Activated naive CD4-positive, alpha-beta T cell treated with anti-CD3 and anti-CD28 coated beads, Interleukin-2, amount 50 U/mL, for 72 hours (primary cell): ENCODE measurements around the gene EFNA3. TPM values are rescaled to one million over a fixed set of nuclear protein-coding genes. Genes with fewer than 3 reads are reported as not detected.

Experiments
- ATAC-seq, 2 donors: fragments of 150-1000 bp; cut with Tn5 transposase; 2 replicates each; pipeline ENCODE4 v1.10.0; 2021; ENCODE audit warnings: mild to moderate bottlenecking in 2 of 2, moderate library complexity in 2 of 2
- DNase-seq, 2 donors: peaks; one replicate each; pipeline ENCODE4 v3.0.0; 2021 to 2022; ENCODE audit warnings: low spot score in 2 of 2
- H3K27ac Mint-ChIP-seq, 2 donors: one replicate each; pipeline ENCODE4 v1.8.0; 2022; ENCODE audit warnings: mild to moderate bottlenecking in 2 of 2, mixed read lengths in 2 of 2
- H3K36me3 Mint-ChIP-seq, 2 donors: one replicate each; pipeline ENCODE4 v1.8.0; 2022; ENCODE audit warnings: mixed read lengths in 2 of 2
- H3K9me3 Mint-ChIP-seq, 2 donors: one replicate each; pipeline ENCODE4 v1.8.0; 2022; ENCODE audit warnings: mixed read lengths in 2 of 2
- total RNA-seq, 2 donors: library from RNA; stranded (reverse); gene quantifications; one replicate each; pipeline ENCODE4 v1.2.3, GENCODE V29; 2022

Gene EFNA3
- total RNA-seq, 2 donors from 2014 or later, result 1.7 to 12.6 TPM

DNA sequence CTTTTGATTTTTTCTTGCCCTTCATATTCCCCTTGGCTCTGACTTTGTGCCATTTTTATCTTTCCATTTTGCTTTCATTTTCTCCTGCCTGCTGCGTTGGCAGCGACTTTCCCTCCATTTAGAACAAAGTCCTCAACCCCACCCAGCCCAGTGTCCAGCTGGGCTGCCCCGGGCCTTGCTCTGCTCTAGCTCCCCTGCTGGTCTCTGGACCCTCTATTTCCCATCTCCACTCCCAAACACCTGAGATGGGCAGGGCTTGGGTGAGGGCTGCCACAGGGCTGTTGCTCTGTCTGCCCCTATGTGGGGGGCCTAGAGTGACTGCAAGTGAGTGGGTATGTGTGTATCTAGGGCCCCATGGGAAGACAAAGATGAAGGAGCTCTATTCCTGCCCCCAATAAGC is 34.8 kb upstream of the EFNA3 start:
- Mint-ChIP-seq H3K36me3 (no peaks in the 10 kb centered on the region), H3K27ac (no peak overlapping the region), H3K9me3 (no peaks in the 10 kb centered on the region)
- ATAC-seq, result no peak
- no peak for DNase-seq

DNA sequence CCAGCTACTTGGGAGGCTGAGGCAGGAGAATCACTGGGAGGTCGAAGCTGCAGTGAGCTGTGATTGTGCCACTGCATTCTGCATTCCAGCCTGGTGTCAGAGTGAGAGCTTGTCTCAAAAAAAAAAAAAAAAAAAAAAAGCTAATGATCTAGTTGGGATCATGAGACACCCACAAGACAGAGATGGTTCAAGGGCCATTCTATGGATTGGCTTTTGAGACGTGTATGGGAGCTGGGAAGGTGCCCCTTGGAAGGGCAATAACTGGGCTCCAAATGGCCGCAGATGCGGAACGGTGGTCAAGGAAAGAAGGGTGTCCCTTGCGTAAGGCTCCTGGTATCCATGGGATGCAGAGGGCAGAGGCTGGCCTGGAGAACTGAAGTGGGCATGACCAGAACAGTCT is 34.3 kb upstream of the EFNA3 start:
- Mint-ChIP-seq H3K27ac (peak overlapping the region in 1 of 2 donors; percentile 24), H3K9me3 (no peaks in the 10 kb centered on the region), H3K36me3 (no peaks in the 10 kb centered on the region)
- DNase-seq, result no peak
- ATAC-seq, result no peak

DNA sequence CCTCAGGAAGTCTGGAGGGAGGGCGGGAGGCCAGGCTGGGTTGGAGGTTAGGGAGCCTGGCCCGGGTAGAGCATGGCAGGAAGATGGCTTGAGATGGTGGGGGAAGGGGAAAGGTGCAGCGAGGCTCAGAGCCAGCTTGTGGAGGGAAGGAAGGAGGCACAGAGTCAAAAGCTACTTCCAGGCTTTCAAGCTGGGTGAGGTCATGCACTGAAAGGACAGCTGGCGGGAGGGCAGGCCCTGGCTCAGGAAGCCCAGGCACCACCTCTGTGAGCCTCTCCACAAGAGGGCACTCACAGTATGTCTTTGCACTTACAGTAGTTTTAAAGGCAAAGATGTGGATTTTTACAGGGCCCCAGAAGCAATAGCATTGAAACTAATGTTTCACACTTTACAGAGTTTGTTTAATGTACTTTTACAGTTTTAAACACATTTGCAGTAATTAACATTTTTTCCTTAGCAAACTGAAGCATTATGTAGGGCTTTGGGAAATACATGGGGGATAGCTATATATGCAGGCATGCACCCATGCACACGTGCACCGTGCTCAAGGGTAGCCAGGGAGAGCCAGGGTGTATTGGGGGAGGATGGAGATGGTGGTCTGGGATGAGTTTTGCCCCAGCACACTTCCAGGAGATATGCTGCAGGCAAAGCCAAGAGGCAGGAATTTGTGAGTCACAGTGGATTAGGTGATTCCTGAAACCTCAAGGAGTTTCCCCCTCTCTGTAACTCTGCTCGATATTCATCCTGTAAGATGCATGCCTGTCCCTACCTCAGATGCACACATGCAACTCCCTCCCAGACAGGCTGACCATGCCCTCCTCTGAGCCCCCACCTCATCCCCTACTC is 33.6 kb upstream of the EFNA3 start:
- ATAC-seq (peak; percentile 95 to 96), DNase-seq (peak in 1 of 2 donors; percentile 49)
- Mint-ChIP-seq H3K36me3 (no peaks in the 10 kb centered on the region), H3K9me3 (no peaks in the 10 kb centered on the region), H3K27ac (peak overlapping the region in 1 of 2 donors; percentile 24)

DNA sequence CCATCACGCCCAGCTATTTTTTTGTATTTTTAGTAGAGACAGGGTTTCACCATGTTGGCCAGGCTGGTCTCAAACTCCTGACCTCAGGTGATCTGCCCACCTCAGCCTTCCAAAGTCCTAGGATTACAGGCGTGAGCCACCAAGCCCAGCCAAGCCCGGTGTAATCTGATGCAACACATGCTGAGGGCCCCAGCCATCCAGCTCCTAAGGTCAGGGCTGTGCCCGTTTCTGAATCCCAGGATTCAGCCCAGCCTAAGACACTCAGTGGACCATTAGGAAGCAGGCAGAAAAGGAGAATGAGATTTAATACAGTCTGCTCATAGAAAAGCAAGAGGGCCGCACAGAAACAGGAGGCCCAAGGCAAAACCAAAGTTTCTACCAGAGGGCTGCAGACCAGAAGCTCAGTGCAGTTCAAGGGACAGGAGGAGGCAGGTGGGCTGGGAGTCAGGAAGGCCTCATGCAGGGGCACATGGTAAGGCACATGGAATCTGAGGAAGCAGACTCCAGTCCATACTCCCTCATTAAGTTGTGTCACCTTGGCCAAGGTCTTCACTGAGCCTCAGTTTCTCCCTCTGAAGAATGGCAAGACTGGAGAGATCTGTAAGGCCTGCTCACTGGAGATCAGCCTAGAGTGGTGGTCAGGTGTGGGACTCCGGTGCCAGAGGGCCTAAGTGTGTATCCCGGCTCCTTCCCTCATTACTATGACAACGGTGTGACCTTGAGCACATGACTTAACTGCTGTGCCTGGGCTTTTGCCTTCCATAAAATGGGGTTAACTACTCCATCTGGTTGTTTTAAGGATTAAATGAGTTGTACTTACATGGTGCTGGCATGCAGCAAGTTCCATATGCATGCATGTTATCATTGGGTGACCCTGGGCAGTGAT is 29.9 kb upstream of the EFNA3 start:
- Mint-ChIP-seq H3K27ac (peak overlapping the region; percentile 29 to 39), H3K9me3 (no peaks in the 10 kb centered on the region), H3K36me3 (no peaks in the 10 kb centered on the region)
- DNase-seq, result no peak
- no peak for ATAC-seq

DNA sequence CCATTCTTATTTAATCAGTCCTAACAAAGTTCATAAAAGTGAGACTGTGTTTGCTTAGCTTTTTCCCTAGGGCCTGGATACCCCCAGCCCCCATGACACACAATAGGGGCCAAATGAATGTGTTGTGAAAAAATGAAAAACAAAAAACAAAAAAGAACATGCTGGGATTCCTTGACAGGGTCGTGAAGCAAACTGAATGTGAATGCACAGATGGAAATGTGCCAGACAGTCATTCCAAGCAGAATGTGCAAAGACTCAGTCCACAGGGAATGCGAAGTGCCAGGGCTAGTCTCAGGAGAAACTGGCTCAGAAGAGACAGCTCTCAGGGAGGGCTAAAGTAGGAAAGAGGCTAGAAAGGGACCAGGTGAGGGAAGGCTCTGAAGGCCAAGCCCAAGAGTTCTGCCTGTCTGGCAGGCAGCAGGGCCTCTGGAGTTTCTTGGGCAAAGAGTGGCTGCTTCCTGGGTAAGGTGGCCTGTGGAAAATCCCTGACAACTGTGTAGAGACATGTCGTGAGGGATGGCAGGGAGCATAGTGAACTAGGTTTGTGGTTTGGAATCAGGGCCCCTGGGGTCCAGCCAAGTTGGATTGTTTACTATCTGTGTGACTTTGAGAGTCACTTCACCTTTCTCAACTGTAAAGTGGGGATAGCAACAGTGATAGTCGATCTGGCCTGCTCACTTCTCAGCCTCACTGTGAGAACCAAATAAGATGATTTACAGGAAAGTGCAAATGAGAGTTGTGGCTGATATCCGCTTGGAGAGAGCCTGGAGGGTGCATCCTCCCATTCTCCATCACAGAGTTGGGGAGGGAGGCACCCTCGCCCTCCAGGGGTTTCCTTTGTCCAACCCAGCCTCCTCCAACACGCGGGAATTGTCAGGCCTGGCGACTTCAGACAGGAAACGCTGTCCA is 28.7 kb upstream of the EFNA3 start:
- DNase-seq (no peak), ATAC-seq (no peak)
- H3K36me3 Mint-ChIP-seq, result no peaks in the 10 kb centered on the region
- H3K27ac Mint-ChIP-seq, result peak overlapping the region; percentile 29 to 75
- no peaks in the 10 kb centered on the region for H3K9me3 Mint-ChIP-seq

DNA sequence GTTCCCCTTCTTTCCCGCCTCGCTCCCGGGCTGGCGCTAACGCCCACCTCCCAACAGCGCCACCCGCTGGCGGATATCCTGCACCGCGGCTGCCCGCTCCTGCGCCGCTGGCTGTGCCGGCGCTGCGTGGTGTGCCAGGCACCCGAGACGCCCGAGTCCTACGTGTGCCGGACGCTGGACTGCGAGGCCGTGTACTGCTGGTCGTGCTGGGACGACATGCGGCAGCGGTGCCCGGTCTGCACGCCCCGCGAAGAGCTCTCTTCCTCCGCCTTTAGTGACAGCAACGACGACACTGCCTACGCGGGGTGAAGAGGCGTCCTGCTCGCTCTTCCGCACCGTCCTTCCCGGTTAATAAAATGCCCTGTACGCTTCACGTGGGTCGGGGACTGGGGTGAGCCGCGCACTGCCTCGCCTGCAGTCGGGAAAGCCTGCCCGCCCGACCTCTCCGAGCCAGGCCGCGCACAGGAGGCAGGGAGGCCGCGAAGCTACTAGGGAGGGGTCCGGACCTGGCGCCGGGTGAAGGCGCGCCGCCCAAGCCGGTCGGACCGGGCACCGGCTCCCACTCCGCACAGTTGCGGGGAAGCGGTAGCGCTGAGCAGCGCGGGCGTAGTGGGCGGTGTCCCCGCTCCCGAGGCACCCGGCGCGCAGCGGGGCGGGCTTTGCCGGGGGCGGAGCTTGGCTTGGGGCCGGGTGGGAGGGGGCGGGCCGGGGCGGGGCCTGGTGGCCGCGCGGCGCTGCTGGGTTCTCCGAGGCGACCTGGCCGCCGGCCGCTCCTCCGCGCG is 27.9 kb upstream of the EFNA3 start, which contains the start of gene ADAM15:
TSS of gene ADAM15 (plus strand) at position 757 of the 782 bp plus-strand sequence. CDS start 71 bp downstream, outside the sequence.
- DNase-seq, result peak; percentile 85 to 91
- peak within 1 kb of the TSS; percentile 29 to 75 for H3K27ac Mint-ChIP-seq
- H3K9me3 Mint-ChIP-seq, result no peaks in the 10 kb centered on the region
- ATAC-seq, result peak; percentile 81 to 89
- H3K36me3 Mint-ChIP-seq, result no peaks in the 10 kb centered on the region

DNA sequence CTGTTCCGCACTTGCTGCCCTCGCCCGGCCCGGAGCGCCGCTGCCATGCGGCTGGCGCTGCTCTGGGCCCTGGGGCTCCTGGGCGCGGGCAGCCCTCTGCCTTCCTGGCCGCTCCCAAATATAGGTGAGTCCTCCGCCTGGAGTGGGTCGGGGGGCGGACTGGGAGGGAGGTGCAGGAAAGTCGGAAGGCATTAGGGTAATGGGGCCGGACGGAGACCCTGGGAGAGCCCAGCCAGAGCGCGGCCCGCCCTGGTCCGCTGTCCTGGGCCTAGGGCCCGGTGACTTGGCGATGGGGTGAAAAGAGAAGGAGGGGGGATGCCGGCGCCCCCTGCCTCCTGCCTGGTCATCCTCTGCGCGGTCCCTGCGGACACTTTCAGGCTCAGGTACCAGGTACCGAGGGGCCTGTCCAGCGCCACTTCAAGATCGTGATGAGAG is 27.3 kb upstream of the EFNA3 start:
- Mint-ChIP-seq H3K27ac (peak overlapping the region; percentile 19 to 55), H3K9me3 (no peaks in the 10 kb centered on the region), H3K36me3 (peaks cover 0 to 4% of the 10 kb centered on the region in 2 donors)
- no peak for DNase-seq
- peak in 1 of 2 donors; percentile 15 for ATAC-seq

DNA sequence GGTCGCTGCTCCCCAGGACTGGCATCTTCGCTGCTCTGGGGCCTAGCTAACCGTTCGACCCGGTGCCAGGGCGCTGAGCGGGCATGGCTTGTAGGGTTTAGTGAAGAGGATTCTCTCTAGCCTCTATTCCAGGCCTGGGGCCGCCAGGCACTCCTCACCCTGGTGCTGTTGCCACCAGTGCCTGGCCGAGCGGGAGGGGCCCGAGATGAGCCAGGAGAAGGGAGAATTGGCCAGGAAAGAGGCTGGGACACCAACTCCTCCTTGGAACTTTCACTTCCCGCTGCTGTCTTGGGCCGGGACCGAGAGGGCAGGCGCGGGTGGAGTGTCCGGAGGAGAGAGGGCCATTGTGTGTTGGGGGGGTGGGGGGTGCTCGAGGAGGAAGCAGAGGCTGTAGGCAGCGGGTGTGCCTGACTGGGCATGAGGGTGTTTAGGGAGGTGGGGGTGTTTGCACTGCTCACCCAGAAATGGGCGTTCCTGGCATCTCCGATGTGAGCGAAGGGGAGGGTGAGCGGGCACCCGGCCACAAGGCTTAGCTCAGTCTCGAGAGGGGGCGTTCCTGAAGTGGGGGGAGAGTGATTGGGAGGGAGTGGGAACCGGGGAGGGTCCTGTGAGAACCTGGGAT is 26.7 kb upstream of the EFNA3 start:
- peak; percentile 19 to 33 for ATAC-seq
- H3K27ac Mint-ChIP-seq, result peak overlapping the region; percentile 19 to 44
- peaks cover 0 to 5% of the 10 kb centered on the region in 2 donors for H3K36me3 Mint-ChIP-seq
- DNase-seq, result peak in 1 of 2 donors; percentile 52
- no peaks in the 10 kb centered on the region for H3K9me3 Mint-ChIP-seq

DNA sequence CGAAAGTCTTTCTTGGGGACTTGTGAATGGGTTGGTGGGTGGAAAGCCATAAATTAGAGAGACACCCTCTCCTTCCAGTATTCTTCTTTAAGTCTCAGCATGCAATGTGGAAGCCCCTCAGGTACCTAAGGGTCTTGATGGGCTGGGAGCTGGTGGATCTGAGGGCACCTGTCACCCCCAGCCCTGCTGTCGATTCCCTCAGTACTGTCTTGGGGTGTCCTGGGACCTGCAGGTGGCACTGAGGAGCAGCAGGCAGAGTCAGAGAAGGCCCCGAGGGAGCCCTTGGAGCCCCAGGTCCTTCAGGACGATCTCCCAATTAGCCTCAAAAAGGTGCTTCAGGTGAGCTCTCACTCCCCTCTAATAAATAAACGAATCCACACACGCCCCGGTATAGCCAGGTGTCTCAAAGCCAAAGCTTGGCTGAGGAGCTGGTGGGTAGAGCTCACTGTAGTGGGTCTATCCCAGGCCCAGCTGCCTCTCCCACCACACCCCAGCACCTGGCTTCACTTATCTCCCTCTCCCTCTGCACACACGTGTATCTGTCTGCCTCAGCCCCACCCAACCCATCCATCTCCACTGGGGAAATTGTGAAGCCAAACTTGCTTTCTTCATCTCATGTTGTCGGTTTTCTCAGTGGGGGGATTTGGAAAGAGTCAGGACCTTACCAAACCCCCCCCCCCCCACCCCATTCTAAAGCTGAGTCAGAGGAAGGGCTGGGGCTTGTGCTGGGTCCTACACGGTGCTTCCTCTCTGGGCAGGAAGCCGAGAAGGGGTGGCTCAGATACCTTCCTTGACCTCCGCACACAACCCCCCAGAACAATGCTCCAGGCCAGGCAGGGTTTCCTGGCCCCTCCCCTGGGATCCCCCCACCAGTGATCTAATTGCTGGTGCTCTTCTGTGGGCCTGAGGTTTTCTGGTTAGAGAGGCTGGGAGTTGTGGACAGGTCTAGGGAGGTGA is 25.9 kb upstream of the EFNA3 start:
- peak overlapping the region; percentile 19 to 44 for H3K27ac Mint-ChIP-seq
- peak in 1 of 2 donors; percentile 42 for ATAC-seq

DNA sequence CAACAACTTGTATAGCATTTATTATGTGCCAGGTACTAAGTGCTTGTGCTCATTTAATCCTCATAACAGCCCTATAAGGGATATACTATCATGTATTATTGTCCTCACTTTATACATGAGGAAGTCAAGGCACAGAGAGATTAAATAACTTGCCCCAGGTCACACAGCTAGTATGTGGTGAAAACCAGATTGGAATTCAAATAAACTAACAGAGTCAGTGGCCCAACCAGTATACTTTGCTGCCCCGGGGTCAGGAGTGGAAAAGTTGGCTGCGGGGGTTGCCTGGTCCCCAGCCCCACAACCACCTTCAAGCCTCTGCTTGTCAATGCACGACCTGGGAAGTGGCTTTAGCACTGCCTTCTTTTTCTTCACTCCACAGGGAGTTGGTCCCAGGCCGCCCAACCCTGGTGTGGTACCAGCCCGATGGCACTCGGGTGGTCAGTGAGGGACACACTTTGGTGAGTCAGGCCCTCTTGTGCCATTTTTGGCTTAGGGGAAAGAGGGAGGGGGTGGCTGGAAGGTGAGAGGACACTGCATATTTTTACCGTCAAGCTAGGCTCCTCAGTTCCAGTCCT is 25.0 kb upstream of the EFNA3 start:
- Mint-ChIP-seq H3K27ac (peak overlapping the region in 1 of 2 donors; percentile 19), H3K9me3 (no peaks in the 10 kb centered on the region)

More for the DNA sequence above, 25.9 kb upstream of the EFNA3 start:
- Mint-ChIP-seq H3K9me3 (no peaks in the 10 kb centered on the region), H3K36me3 (peaks cover 3 to 5% of the 10 kb centered on the region in 2 donors)
- peak in 1 of 2 donors; percentile 36 for DNase-seq

DNA sequence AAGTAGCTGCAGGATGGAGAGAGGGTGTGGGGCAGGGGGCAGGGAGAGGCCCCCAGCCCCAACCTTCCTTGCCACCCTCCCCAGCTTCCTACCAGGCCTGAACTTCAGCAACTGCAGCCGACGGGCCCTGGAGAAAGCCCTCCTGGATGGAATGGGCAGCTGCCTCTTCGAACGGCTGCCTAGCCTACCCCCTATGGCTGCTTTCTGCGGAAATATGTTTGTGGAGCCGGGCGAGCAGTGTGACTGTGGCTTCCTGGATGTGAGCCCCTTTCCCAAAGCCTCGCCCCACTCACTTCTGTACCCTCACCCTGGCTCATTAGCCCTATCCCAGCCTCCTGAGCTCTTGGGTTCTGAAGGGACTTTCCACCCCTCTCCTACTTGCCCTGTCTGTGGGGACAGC is 21.5 kb upstream of the EFNA3 start:
- DNase-seq (no peak), ATAC-seq (no peak)
- Mint-ChIP-seq H3K36me3 (peaks cover 5 to 9% of the 10 kb centered on the region in 2 donors), H3K27ac (peak overlapping the region in 1 of 2 donors; percentile 17), H3K9me3 (no peaks in the 10 kb centered on the region)

More for the DNA sequence above, 25.0 kb upstream of the EFNA3 start:
- no peak for DNase-seq
- ATAC-seq, result no peak
- H3K36me3 Mint-ChIP-seq, result peaks cover 5 to 9% of the 10 kb centered on the region in 2 donors

DNA sequence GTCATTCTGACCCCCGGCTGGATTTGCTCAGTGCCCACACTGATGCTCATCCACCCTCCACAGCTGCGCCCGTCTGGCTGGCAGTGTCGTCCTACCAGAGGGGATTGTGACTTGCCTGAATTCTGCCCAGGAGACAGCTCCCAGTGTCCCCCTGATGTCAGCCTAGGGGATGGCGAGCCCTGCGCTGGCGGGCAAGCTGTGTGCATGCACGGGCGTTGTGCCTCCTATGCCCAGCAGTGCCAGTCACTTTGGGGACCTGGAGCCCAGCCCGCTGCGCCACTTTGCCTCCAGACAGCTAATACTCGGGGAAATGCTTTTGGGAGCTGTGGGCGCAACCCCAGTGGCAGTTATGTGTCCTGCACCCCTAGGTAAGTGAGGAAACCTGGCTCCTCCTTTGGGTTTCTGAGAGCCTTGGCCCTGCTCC is 20.8 kb upstream of the EFNA3 start:
- peak overlapping the region in 1 of 2 donors; percentile 17 for H3K27ac Mint-ChIP-seq
- peaks cover 5 to 9% of the 10 kb centered on the region in 2 donors for H3K36me3 Mint-ChIP-seq
- ATAC-seq (no peak), DNase-seq (no peak)
- no peaks in the 10 kb centered on the region for H3K9me3 Mint-ChIP-seq

DNA sequence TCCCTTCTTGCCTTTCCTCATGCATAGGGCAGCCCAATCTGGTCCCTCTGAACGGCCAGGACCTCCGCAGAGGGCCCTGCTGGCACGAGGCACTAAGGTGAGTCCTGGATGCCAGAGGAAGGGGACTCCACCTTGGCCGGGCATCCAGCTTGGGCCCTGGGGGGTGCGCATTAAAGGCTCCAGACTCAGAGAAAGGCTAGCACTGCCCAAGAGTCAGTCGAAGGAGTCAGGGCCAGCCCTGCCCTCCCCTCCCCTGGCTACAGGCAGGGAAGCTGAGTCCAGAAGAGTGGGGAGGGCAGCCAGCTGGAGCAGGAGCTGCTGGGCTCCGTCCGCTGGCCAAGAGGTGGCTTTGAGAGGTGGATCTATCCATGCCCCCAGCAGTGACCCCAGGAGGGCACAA is 17.9 kb upstream of the EFNA3 start:
- no peak for ATAC-seq
- no peak overlapping the region for H3K27ac Mint-ChIP-seq
- peaks cover 5 to 9% of the 10 kb centered on the region in 2 donors for H3K36me3 Mint-ChIP-seq
- H3K9me3 Mint-ChIP-seq, result no peaks in the 10 kb centered on the region
- no peak for DNase-seq
